HG03064 (cell line): ENCODE results near the gene ZGLP1.

ENCODE experiments used
- ATAC-seq: cut with Tn5 transposase; IDR thresholded peaks from one replicate; pipeline ENCODE4 v1.9.1; 2021; ENCODE audit warnings: low read depth; ENCODE audit not compliant: unreplicated experiment

Gene ZGLP1

GRCh38 chr19:10295847-10296591 lies 13.6 kb downstream of the ZGLP1 start:
- ATAC-seq = no peak

GRCh38 chr19:10295305-10295846 lies 14.2 kb downstream of the ZGLP1 start:
- ATAC-seq = no peak

- ATAC-seq = no peak
Observed at GRCh38 chr19:10294368-10294697, 15.3 kb downstream of the ZGLP1 start.

- no peak for ATAC-seq
Observed at GRCh38 chr19:10293637-10294367, 15.8 kb downstream of the ZGLP1 start.

GRCh38 chr19:10292789-10293636 lies 16.6 kb downstream of the ZGLP1 start:
- no peak for ATAC-seq

- peak; percentile 42 for ATAC-seq
Observed at GRCh38 chr19:10292206-10292788, 17.3 kb downstream of the ZGLP1 start.

GRCh38 chr19:10291554-10292205 lies 17.9 kb downstream of the ZGLP1 start:
- no peak for ATAC-seq

GRCh38 chr19:10290876-10291553 lies 18.6 kb downstream of the ZGLP1 start:
- ATAC-seq = no peak

GRCh38 chr19:10290357-10290875 lies 19.2 kb downstream of the ZGLP1 start:
- no peak for ATAC-seq

- no peak for ATAC-seq
Observed at GRCh38 chr19:10289836-10290356, 19.7 kb downstream of the ZGLP1 start, which contains the start of gene ICAM5. ICAM5 (plus strand) TSS chr19:10289952; CDS start chr19:10290044, 92 bp downstream.

GRCh38 chr19:10289167-10289835 lies 20.3 kb downstream of the ZGLP1 start:
- no peak for ATAC-seq

GRCh38 chr19:10288662-10289166 lies 20.9 kb downstream of the ZGLP1 start:
- no peak for ATAC-seq

GRCh38 chr19:10286803-10287737 lies 22.5 kb downstream of the ZGLP1 start, which contains the start of gene ICAM4:
ICAM4 (plus strand) TSS chr19:10286955; CDS start chr19:10287013, 58 bp downstream.
- no peak for ATAC-seq

- no peak for ATAC-seq
Observed at GRCh38 chr19:10285393-10285792, 24.2 kb downstream of the ZGLP1 start.

GRCh38 chr19:10284960-10285278 lies 24.7 kb downstream of the ZGLP1 start:
- ATAC-seq = no peak

GRCh38 chr19:10284065-10284959 lies 25.3 kb downstream of the ZGLP1 start:
- ATAC-seq = no peak
